Activated CD4-positive, alpha-beta T cell treated with anti-CD3 and anti-CD28 coated beads, Interleukin-2, amount 50 U/mL, for 4 hours (primary cell): ENCODE data around the gene SDF4.
"Not testable (repeated sequence)": the region's sequence is repeated elsewhere in the genome, so short reads cannot be mapped to it uniquely, and the experiment has no call there.

Source experiments
- DNase-seq, 2 experiments: peaks; one replicate each; pipeline ENCODE4 v3.0.0-alpha.2; 2020

The SDF4 gene

GRCh38 chr1:1196431-1197187 is 35.2 kb downstream of the SDF4 start:
- no peak for DNase-seq

GRCh38 chr1:1195726-1196125 is 36.1 kb downstream of the SDF4 start:
- DNase-seq: not testable (repeated sequence)

DNA sequence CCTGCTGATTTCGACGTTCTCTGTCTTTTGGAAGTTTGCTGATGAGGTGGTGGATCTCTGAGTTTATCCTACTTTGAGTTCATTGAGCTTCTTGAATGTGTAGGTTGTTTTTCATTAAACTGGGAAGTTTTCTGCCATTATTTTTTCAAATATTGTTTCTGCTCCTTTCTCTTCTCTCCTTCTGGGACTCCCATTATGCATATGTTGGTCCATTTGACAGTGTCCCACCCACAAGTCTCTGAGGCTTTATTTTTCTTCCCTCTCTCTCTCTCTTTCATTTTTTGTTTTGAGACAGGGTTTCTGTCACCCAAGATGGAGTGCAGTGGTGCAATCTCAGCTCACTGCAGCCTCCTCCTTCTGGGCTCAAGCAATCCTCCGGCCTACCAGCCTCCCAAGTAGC is 37.1 kb downstream of the SDF4 start:
- no peak for DNase-seq

GRCh38 chr1:1191734-1192133 is 40.1 kb downstream of the SDF4 start:
- no peak for DNase-seq

DNA sequence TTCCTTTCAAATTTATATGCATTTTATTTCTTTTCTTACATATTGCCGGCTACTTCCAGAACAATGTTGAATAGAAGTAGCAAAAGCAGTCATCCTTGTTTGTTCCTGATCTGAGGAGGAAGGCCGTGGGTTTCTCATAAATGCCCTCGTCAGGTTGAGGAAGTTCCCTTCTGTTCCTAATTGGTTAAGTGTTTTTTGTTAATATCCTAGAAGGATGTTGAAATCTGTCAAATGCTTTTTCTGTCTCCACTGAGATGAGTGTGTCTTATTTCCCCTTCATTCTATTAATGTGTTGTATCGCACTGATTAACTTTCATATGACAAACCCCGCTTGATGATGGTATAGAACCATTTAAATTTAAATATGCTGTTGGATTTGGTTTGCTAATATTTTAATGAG is 42.7 kb downstream of the SDF4 start:
- DNase-seq: no peak

- DNase-seq: no peak
These were observed 43.9 kb downstream of the SDF4 start for GRCh38 chr1:1187938-1188337.

DNA sequence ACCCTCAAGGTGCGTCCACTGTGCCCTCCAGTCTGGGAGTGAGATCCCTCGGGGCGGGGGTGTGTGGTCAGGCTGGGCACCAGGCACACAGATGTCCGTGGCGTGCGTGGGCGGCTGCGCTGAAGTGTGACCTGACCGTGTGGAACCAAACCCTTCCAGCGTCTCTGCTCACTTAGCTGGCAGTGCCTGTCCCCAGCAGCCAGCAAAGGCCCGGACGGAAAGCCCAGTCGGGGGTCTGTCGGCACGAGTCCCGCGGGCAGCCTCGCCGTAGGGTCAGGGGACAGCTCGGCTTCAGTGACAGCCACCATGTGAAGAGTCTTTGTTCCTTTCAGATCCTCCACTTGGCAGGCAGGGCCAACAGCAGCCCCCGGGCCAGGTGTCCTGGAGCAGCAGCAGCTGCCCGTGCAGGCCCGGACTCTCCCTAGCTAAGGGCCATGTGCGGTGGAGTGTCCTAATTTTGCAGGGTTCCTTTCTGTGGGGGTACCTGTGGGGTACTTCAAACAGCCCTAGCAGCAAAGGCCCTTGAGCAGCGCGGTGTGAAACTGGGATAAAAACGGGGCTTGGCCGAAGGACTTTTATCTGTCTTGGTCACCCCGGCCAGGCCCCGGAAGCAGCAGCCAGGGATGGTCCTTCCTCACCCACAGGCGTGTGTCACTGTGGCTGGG is 46.6 kb downstream of the SDF4 start:
- DNase-seq: no peak

DNA sequence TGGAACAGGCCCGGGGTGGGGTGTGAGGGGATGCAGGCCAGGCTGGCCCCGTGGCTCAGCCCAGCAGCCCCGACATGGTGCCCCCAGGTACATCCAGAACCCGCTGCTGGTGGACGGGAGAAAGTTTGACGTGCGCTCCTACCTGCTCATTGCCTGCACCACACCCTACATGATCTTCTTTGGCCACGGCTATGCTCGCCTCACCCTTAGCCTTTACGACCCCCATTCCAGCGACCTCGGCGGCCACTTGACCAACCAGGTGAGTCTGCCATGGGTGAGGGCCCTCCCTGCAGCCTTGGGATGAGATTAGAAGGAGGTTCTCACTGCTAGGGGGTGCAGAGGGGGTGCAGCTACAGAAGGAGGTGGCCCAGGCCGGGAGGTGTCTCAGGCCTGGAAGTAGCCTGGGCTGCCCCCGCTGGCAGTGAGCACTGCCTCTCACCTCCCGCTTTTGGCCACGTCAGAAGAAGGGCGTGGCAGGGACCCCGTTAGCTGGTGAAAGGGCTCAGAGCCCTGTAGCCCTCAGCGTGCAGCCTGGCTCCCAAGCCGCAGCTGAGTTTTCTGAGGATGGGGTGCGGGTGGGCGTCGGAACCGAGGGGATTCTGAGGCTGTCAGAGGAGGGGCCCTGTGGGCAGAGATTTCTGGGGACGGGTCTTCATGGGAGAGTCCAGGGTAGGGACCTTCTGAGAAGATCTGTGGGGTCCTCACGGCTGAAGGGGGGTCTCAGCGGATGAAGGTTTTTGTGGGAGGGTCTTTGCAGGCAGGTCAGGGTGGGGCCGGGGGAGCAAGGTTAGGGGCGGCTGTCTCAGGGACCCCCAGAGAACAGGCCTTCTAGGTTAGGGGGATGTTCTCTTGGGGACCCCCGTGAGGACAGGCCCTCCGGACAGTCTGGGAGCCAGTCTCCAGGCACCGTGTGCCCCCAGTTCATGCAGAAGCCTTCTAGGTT is 47.7 kb downstream of the SDF4 start:
- DNase-seq: no peak

DNA sequence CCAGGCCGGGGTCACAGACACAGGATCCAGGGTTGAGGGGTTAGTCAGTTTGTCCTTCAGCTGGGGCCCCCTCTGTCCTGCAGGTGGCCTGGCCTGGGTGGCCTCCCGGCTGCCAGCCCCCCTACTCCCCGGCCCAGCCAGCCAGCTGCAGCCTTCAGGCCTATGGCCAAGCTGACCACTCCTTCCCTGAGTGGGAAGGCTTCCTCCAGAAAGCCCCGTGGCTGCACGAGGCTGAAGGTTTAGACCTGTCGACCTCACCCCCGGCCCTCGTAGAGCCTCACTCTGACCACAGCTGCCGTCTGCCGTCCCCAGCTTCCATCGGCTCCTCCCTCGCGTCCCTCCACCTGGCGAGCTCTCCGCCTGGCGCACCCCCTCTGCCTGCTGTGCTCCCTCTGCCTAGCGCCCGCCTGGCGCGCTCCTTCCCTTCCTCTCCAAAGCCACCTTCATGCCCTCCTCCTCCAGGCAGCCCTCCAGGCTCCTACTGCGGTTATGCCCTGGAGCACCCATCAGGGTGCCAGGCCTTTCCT is 48.5 kb downstream of the SDF4 start:
- no peak for DNase-seq

DNA sequence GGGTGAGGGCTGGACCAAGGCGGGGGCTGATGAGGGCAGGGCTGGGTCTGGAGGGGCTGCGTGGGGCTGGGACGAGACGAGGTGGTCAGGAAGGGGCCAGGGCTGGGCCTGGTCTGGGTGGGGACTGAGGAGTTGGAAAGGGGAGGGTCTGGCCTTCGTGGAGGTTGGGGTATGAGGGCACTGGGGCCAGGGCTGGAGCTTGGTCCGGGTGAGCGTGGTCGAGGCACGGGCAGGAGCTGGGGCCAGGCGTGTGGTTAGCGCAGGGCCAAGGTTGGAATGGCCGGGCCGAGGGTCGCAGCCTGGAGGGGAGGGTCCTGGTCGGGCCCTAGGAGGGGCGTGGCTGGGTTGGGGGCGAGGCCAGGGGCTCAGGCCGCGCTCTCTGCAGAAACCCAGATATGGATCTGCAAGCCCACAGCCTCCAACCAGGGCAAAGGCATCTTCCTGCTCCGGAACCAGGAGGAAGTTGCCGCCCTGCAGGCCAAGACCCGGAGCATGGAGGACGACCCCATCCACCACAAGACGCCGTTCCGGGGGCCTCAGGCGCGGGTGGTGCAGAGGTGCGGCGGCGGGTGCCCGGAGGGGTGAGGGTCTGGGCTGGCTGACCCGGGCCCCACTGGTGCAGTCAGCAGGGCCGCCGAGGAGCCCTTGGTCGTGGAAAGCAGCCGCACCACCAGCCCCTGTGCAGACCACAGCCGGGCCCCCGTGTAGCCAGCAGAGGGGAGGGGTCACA is 49.1 kb downstream of the SDF4 start:
- no peak for DNase-seq

GRCh38 chr1:1181938-1182410 is 49.8 kb downstream of the SDF4 start:
- no peak for DNase-seq

GRCh38 chr1:1181129-1181937 is 50.5 kb downstream of the SDF4 start:
- DNase-seq: no peak

GRCh38 chr1:1179983-1180861 is 51.6 kb downstream of the SDF4 start:
- no peak for DNase-seq

GRCh38 chr1:1179346-1179982 is 52.3 kb downstream of the SDF4 start:
- no peak for DNase-seq

- DNase-seq: no peak
These were observed 52.9 kb downstream of the SDF4 start for GRCh38 chr1:1178794-1179331.

- no peak for DNase-seq
These were observed 54.2 kb downstream of the SDF4 start for GRCh38 chr1:1177452-1178206.

DNA sequence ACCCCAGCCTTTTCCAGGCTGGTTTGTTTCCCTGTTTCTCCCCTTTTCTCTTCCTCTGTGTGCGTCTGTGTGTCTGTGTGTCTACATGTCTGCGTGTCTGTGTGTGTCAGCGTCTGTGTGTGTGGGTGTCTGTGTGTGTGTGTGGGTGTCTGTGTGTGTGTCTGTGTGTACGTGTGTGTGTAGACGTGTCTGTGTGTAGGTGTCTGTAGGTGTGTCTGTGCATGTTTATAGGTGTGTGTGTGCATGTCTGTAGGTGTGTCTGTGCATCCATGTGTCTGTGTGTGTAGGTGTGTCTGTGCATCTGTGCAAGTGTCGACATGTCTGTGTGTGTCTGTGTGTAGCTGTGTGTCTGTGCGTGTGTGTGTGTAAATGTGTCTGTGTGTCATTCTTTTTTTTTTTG is 54.9 kb downstream of the SDF4 start:
- DNase-seq: no peak

DNA sequence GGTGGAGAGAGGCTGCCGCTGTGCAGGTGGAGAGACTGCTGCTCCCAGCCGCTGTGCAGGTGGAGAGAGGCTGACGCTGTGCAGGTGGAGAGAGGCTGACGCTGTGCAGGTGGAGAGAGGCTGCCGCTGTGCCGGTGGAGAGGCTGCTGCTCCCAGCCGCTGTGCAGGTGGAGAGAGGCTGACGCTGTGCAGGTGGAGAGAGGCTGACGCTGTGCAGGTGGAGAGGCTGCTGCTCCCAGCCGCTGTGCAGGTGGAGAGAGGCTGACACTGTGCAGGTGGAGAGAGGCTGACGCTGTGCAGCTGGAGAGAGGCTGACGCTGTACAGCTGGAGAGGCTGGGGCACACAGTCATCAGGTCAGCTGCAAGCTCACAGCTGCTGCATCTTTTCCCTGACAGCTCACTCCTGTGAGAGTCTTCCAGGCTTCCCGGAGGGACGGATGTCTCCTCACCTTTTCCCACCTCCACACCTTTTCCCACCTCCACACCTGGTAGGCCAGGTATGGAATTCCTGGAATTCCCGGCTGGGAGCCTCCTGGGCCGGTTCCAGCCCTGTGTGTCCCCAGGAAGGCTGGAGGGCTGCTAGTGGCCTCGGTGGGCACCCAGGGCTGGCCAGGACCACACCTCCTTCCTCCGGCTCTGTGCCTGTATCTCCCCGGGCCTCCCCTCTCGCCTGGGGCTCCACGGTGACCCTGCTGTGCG is 55.6 kb downstream of the SDF4 start:
- DNase-seq: not testable (repeated sequence)
